Uterus (tissue), 4 donors: ENCODE measurements around the gene C11orf21. TPM values are rescaled to one million over a fixed set of nuclear protein-coding genes. Genes with fewer than 3 reads are reported as not detected.

Experiments
- DNase-seq, 2 donors: peaks; one replicate each; pipeline ENCODE4 v3.0.0-alpha.2; 2019 to 2020
- H3K27ac ChIP-seq, 2 donors: fragments of 200-600 bp; sonication (generic); 1 replicate in 1 of 2; 2 replicates in 1 of 2; pipeline ENCODE4 v1.5.1; 2016 to 2018
- H3K27me3 ChIP-seq, 2 donors: fragments of 200-600 bp; sonication (generic); one replicate each; pipeline ENCODE4 v1.5.1; 2018 to 2019; ENCODE audit warnings: control low read depth in 1 of 2
- H3K36me3 ChIP-seq, 2 donors: fragments of 200-600 bp; sonication (generic); one replicate each; pipeline ENCODE4 v1.5.1; 2019; ENCODE audit warnings: control low read depth in 1 of 2
- H3K4me1 ChIP-seq, 2 donors: fragments of 200-600 bp; sonication (generic); one replicate each; pipeline ENCODE4 v1.5.1; 2018 to 2019; ENCODE audit warnings: control low read depth in 1 of 2
- H3K4me3 ChIP-seq, 2 donors: fragments of 200-600 bp; sonication (generic); 1 replicate in 1 of 2; 2 replicates in 1 of 2; pipeline ENCODE4 v1.5.1; 2018 to 2019; ENCODE audit warnings: mild to moderate bottlenecking in 1 of 2
- H3K9me3 ChIP-seq, 2 donors: fragments of 200-600 bp; sonication (generic); one replicate each; pipeline ENCODE4 v1.5.1; 2019; ENCODE audit warnings: control low read depth in 1 of 2
- POLR2A ChIP-seq, 2 donors: fragments of 450-650 bp; IDR thresholded peaks; one replicate each; pipeline ENCODE4 v1.6.1; 2016; ENCODE audit warnings: antibody characterized with exemption in 2 of 2, mild to moderate bottlenecking in 1 of 2, moderate library complexity in 1 of 2
- intact Hi-C: fragments of 100-400 bp; cut with DNase I; formaldehyde crosslinking; loops from one replicate; pipeline ENCODE4 v1.15.1; 2023; ENCODE audit warnings: low total_unique reads
- small RNA-seq: library from RNA; depleted of rRNA; stranded (forward); fragments of <200 nt; gene quantifications from one replicate; pipeline ENCODE3, GENCODE V24; 2016
- total RNA-seq, 4 donors: library from RNA; depleted of rRNA in 3 of 4; stranded (reverse); fragments of >200 nt in 3 of 4; gene quantifications; one replicate each; pipeline versions ENCODE4 v1.1.0 to v1.2.4, GENCODE V29; 2014 to 2023
- TF ChIP-seq, protein P1 (sequence below), 4 experiments: fragments of 200-600 bp in 2 of 4; fragments of 450-650 bp in 2 of 4; sonication (generic) in 2 of 4; IDR thresholded peaks; one replicate each; pipeline ENCODE4 v1.5.1; 2016 to 2019; ENCODE audit warnings: antibody characterized with exemption in 4 of 4, mild to moderate bottlenecking in 2 of 4, moderate library complexity in 1 of 4
- donor health status: DM: yes; HTN: yes; CAD: no.

Gene C11orf21
- total RNA-seq, 4 donors from 2014 or later = 1.7 to 1.8 TPM; not detected in 2

DNA sequence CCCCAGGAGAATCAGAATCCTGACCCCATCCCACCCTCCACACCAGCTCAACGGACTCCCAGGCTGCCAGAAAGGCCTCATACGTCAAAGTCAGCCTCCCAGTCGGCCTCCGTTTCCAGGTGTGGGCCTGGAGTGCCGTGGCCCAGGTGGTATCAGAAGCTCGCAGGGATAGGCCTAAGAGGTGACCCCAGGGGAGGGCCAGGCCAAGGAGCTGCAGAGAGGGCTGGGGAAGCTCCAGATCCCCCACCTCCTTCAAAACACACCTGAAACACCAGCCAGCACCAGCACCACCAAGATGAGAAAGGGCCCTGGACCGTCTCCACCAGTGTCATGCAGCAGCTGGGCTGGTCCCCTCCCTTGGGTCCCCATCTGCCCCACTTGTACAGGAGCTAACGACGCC lies 51.7 kb downstream of the C11orf21 start:
- Histone ChIP-seq H3K27me3 (peaks cover 0 to 4% of the 10 kb centered on the region in 2 donors), H3K4me1 (no peaks in the 10 kb centered on the region), H3K36me3 (no peaks in the 10 kb centered on the region), H3K27ac (no peak overlapping the region), H3K9me3 (no peaks in the 10 kb centered on the region), H3K4me3 (no peak overlapping the region)
- no peak for TF ChIP-seq POLR2A (IDR thresholded peaks at IDR 0.05)
- TF ChIP-seq, protein P1, sequence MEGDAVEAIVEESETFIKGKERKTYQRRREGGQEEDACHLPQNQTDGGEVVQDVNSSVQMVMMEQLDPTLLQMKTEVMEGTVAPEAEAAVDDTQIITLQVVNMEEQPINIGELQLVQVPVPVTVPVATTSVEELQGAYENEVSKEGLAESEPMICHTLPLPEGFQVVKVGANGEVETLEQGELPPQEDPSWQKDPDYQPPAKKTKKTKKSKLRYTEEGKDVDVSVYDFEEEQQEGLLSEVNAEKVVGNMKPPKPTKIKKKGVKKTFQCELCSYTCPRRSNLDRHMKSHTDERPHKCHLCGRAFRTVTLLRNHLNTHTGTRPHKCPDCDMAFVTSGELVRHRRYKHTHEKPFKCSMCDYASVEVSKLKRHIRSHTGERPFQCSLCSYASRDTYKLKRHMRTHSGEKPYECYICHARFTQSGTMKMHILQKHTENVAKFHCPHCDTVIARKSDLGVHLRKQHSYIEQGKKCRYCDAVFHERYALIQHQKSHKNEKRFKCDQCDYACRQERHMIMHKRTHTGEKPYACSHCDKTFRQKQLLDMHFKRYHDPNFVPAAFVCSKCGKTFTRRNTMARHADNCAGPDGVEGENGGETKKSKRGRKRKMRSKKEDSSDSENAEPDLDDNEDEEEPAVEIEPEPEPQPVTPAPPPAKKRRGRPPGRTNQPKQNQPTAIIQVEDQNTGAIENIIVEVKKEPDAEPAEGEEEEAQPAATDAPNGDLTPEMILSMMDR (IDR thresholded peaks at IDR 0.05) = no peak
- DNase-seq = no peak
- intact Hi-C loops = no loop called here

DNA sequence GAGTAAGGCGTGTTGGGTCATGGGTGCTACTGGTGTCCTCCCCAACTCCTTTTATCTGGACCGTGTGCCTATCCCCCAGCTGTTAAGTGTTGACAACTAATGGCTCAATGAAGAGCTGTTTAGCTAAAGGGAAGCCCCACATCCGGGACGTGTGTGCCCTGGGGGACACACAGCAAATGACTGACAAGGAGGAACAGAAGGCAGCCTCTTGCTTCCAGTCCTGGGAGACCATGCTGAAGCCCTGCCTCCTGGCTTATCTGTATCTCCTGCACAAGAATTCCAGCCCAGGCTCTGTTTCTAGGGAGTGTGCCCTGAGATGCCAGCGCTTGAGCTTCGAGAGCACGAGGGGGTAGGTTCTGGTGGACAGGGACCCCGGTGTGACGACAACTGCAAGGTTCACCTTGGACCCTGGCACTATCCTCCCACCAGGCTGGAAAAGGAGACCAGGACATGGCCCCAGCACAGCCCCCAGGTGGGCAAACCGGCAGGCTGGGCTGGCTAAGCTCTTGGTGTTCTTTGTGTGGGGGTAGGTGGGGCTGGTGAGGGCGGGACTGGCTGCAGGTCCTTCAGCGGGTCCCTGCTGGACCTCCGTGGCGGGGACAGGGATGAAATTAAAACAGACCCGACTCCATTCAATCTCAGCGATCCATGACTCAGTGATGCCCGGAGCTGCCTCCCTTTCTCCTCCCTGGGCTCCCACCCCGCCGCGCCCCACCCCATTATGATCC lies 52.4 kb downstream of the C11orf21 start:
- TF ChIP-seq POLR2A (IDR thresholded peaks at IDR 0.05) = no peak
- TF ChIP-seq, protein P1 (IDR thresholded peaks at IDR 0.05) = no peak
- Histone ChIP-seq H3K36me3 (no peaks in the 10 kb centered on the region), H3K4me1 (no peaks in the 10 kb centered on the region), H3K9me3 (no peaks in the 10 kb centered on the region), H3K27me3 (peaks cover 0 to 4% of the 10 kb centered on the region in 2 donors), H3K4me3 (no peak overlapping the region), H3K27ac (no peak overlapping the region)
- no peak for DNase-seq
- intact Hi-C loops = no loop called here

DNA sequence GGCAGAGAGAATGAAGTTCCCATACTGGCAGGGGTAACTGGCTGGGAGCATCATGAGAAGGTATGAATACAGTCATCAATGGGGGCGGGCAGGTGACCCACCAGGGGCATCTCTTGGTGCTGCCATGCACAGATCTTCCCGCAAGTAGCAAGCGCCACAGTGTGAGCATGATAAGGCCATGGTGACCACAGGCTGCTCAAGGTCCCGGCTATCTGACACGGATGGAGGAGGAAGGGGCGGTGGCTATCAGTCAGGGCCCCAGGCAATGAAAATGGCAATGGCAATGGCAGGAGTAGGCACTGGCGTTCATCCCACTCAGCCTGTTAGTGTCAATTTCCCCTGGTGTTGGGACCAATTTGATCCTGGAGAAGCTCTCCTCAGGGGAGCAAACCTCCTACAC lies 53.0 kb downstream of the C11orf21 start:
- no peaks in the 10 kb centered on the region for H3K9me3 ChIP-seq
- no peaks in the 10 kb centered on the region for H3K36me3 ChIP-seq
- no peak overlapping the region for H3K27ac ChIP-seq
- intact Hi-C loops = no loop called here
- no peak for TF ChIP-seq POLR2A (IDR thresholded peaks at IDR 0.05)
- TF ChIP-seq, protein P1 (IDR thresholded peaks at IDR 0.05) = no peak
- no peak overlapping the region for H3K4me3 ChIP-seq
- H3K4me1 ChIP-seq = no peaks in the 10 kb centered on the region
- peaks cover 0 to 4% of the 10 kb centered on the region in 2 donors for H3K27me3 ChIP-seq
- DNase-seq = no peak

DNA sequence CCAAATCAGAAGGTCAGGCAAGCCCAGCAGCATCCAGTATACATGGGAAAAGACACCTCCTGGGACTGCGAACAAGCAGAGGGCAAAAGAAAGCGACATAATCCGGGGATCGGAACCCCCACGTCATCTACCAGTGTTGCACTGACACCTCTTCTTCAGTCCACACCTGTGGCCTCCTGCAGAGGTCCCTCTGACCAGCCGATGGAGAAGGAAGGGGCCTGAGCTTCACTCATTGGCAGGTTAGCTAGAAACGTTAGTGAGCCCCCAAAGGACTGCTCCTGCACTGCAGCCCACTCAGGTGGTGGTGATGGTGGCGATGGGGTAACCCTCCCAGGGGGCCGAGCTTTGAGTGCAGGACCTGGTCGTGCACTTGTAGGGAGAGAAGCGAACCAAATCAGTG lies 53.5 kb downstream of the C11orf21 start:
- Histone ChIP-seq H3K36me3 (no peaks in the 10 kb centered on the region), H3K9me3 (no peaks in the 10 kb centered on the region), H3K4me1 (no peaks in the 10 kb centered on the region), H3K4me3 (no peak overlapping the region), H3K27ac (no peak overlapping the region), H3K27me3 (peaks cover 0 to 4% of the 10 kb centered on the region in 2 donors)
- DNase-seq = no peak
- intact Hi-C loops = no loop called here
- no peak for TF ChIP-seq POLR2A (IDR thresholded peaks at IDR 0.05)
- TF ChIP-seq, protein P1 (IDR thresholded peaks at IDR 0.05) = no peak

DNA sequence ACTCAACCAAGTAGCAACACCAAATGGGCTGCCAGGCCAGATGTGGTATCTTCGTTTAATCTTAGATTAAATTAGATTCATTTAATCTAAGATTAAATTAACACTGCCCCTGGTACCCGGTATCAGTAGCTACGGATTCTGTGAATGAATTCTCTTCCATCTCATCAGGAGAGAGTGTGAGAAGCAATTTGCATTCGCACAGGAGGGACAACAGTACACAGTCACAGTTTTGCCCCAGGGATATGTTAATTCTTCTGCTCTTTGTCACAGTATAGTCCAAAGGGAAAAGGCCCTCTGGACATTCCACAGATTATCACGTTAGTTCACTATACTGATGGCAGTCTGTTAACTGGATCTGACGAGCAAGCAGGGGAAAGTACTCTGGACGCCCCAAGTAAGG lies 54.2 kb downstream of the C11orf21 start:
- Histone ChIP-seq H3K27ac (no peak overlapping the region), H3K4me1 (no peaks in the 10 kb centered on the region), H3K4me3 (no peak overlapping the region), H3K36me3 (no peaks in the 10 kb centered on the region), H3K27me3 (peaks cover 0 to 4% of the 10 kb centered on the region in 2 donors), H3K9me3 (no peaks in the 10 kb centered on the region)
- TF ChIP-seq, protein P1 (IDR thresholded peaks at IDR 0.05) = no peak
- no peak for TF ChIP-seq POLR2A (IDR thresholded peaks at IDR 0.05)
- no peak for DNase-seq
- intact Hi-C loops = no loop called here

Small RNA genes lying within 50 kb of the gene (small RNA-seq; reads per million reads assigned to genes)
- not detected for gene RNU6-878P

Other genes with a start within 250 kb of the C11orf21 start
- 100 to 1,000 TPM in 3 of 4 donors, 10 to 100 TPM in 1; 54.1 to 347 (median 188) TPM for gene IGF2, start 162.5 kb downstream of the C11orf21 start, total RNA-seq
- gene INS, start 140.7 kb downstream of the C11orf21 start, total RNA-seq = not detected
- 1 to 10 TPM in 1 of 4 donors, under 1 TPM in 1, not detected in 2; 0.37 to 1.3 TPM for gene TH, start 130.1 kb downstream of the C11orf21 start, total RNA-seq
- 1 to 10 TPM in 3 of 4 donors, not detected in 1; 1.0 to 1.6 (median 1.5) TPM for gene ASCL2, start 31.3 kb downstream of the C11orf21 start, total RNA-seq
- 1 to 10 TPM in 2 of 4 donors, not detected in 2; 2.5 to 3.3 TPM for gene TSPAN32, start 95 bp upstream of the C11orf21 start, total RNA-seq
- gene CD81, start 75.4 kb upstream of the C11orf21 start, total RNA-seq = 100 to 1,000 TPM; 394 to 852 (median 626) TPM
- gene TSSC4, start 98.8 kb upstream of the C11orf21 start, total RNA-seq = 10 to 100 TPM; 11.0 to 66.5 (median 26.2) TPM
- gene TRPM5, start 142.6 kb upstream of the C11orf21 start, total RNA-seq = under 1 TPM in 1 of 4 donors, not detected in 3; 0.21 TPM
- gene KCNQ1, start 143.1 kb upstream of the C11orf21 start, total RNA-seq = 10 to 100 TPM in 1 of 4 donors, 1 to 10 TPM in 3; 2.6 to 10.4 (median 5.4) TPM